GM10248 (cell line): ENCODE results near the gene NSRP1.

ENCODE experiments used
- CTCF ChIA-PET: fragments of 300-600 bp; sonication (Branson Sonifier 250); formaldehyde crosslinking; extraction: SDS; loops from one replicate; lab custom pipeline; 2021; ENCODE audit warnings: antibody characterized with exemption; lab: Yijun Ruan, JAX
- POLR2A ChIA-PET: fragments of 350-650 bp; sonication (Branson Sonifier 250); formaldehyde crosslinking; extraction: SDS; loops from one replicate; lab custom pipeline; 2020; ENCODE audit warnings: antibody characterized with exemption; lab: Yijun Ruan, JAX
- DNase-seq: peaks from one replicate; pipeline ENCODE4 v3.0.0; 2012; ENCODE audit errors: extremely low spot score
- TF ChIP-seq, protein P1 (sequence below): IDR thresholded peaks from 2 replicates; pipeline ENCODE4 v1.5.1; 2012; ENCODE audit warnings: mild to moderate bottlenecking, low read depth; ENCODE audit errors: extremely low read depth, missing control alignments, control extremely low read depth

Gene NSRP1

DNA sequence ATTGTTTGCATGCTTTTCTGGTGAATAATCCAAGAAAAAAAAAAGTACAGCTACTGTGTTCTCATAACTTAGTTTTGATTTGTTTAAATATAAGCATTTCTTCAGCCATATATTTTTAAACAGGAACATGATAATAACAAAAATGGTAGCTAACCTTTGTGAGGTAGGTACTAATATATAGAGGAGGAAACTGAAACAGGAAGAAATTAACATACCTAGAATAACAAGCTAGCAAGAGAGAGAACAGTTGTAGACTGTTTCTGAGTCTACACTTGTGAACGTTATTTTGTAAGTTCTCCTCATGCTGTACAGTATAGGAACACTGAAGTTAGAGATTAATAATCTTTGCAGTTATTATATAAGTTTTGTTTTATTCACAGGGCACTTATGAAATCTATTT lies 49.3 kb downstream of the NSRP1 start:
- CTCF ChIA-PET = interaction anchor here (3.2 kb wide), 1 partner anchor 41 kb away, joined by 15 read pairs; no protein-coding TSS in a partner anchor
- TF ChIP-seq, protein P1, sequence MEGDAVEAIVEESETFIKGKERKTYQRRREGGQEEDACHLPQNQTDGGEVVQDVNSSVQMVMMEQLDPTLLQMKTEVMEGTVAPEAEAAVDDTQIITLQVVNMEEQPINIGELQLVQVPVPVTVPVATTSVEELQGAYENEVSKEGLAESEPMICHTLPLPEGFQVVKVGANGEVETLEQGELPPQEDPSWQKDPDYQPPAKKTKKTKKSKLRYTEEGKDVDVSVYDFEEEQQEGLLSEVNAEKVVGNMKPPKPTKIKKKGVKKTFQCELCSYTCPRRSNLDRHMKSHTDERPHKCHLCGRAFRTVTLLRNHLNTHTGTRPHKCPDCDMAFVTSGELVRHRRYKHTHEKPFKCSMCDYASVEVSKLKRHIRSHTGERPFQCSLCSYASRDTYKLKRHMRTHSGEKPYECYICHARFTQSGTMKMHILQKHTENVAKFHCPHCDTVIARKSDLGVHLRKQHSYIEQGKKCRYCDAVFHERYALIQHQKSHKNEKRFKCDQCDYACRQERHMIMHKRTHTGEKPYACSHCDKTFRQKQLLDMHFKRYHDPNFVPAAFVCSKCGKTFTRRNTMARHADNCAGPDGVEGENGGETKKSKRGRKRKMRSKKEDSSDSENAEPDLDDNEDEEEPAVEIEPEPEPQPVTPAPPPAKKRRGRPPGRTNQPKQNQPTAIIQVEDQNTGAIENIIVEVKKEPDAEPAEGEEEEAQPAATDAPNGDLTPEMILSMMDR = no peak
- POLR2A ChIA-PET = no interaction called here
- DNase-seq = no peak

DNA sequence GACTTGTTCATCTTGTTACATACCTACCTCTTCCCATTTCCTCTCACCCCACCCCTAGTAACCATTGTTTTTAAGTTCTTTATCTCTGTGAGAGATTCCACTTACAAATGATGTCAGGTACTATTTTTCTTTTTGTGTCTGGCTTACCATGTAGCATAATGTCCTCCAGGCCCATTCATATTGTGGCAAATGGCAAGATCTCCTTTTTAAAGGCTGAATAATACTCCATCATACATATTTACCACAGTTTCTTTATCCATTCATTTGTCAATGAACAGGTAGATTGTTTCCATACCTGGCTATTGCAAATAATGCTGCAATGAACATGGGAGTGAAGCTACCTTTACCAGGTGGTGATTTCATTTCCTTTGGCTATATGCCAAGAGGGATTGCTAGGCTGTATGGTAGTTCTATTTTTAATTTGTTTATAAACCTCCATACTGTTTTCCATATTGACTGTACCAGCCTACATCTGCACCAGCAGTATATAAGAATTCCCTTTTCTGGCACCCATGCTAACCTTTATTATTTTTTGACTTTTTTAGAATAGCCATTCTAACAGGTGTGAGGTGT lies 53.9 kb downstream of the NSRP1 start:
- ChIA-PET POLR2A (no interaction called here), CTCF (interaction anchor here (0.8 to 1.3 kb wide), 2 partner anchors 10 to 17 kb away, joined by 3 to 5 read pairs; no protein-coding TSS in a partner anchor)
- TF ChIP-seq, protein P1 = no peak
- no peak for DNase-seq

DNA sequence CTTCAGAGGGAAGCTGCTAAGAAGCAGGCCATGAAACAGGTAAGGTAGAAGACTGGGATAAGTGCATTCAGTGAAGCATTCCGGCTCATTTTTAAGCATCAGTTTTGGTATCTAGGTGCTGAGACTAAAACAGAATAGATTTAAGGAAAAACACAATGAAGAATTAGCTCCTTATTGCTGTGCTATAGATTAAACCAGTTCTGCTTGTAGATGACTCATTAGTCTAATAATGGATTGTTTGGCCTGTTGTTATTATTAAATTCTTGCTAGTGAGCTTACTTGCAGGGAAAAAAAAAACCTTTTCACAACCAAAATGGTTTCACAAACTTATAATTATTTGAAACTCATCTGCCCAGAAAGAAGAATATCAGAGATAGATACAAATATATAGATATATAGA lies 55.9 kb downstream of the NSRP1 start:
- ChIA-PET CTCF (interaction anchor here (0.8 to 2.7 kb wide), 5 partner anchors 9 to 68 kb away, joined by 3 to 14 read pairs (median 4); no protein-coding TSS in a partner anchor), POLR2A (no interaction called here)
- TF ChIP-seq, protein P1 = no peak
- DNase-seq = no peak

DNA sequence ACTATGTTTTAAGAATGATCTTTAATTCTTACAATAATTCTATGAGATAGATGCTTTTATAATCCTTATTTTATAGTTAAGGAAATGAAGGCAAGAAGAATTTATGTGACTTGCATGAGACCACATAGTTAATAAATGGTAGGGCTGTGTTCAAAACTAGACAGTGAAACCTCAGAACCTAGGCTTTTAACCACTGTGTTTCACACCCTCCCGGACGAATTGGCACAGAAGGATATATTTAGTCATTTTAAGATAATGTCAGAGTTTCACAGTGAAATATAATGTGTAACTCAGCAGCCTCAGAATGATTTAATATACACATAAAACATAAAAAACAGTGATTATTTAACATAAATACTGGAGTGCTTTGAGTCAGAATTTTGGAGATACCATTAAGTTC lies 57.0 kb downstream of the NSRP1 start:
- peak; percentile 69 for DNase-seq
- TF ChIP-seq, protein P1 = no peak
- CTCF ChIA-PET = interaction anchor here (1.6 to 2.7 kb wide), 2 partner anchors 11 to 15 kb away, joined by 3 to 14 read pairs; no protein-coding TSS in a partner anchor
- POLR2A ChIA-PET = no interaction called here

DNA sequence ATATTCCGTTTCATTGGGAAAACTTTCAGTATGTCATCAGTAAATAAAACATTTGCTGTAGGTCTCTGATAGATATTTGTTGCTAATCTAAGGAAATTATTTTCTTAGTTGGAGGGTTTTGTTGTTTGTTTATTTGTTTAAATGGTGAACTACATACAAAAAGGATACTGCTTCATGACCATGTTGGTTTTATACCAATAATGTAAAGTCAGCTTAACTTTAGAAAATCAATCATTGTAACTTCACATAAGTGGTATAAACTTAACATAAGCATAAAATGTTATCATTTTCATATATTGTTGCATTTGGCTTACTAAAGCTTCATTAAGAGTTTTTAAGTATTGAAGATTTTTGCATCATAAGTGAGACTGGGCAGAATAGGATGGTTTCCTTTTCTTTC lies 57.9 kb downstream of the NSRP1 start:
- ChIA-PET CTCF (interaction anchor here (0.8 to 1.6 kb wide), 3 partner anchors 13 to 38 kb away, joined by 3 to 5 read pairs (median 4); no protein-coding TSS in a partner anchor), POLR2A (no interaction called here)

DNA sequence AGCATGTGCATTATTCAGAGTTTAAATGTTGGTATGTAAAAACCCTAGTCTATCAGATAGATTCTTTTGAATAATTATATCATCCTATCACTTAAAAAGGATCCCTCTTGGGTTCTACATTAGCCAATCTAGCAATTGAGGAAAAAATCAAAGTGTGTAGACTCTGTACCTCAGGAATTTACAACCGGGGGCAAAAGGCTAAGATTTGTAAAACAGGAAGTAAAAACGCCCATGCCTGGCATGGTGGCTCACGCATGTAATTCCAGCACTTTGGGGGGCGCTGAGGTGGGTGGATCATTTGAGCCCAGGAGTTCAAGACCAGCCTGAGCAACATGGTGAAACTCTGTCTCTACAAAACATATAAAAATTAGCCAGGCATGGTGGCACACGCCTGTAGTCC lies 60.2 kb downstream of the NSRP1 start:
- POLR2A ChIA-PET = no interaction called here
- DNase-seq = no peak
- TF ChIP-seq, protein P1 = no peak
- CTCF ChIA-PET = no interaction called here

More for the DNA sequence above, 57.9 kb downstream of the NSRP1 start:
- TF ChIP-seq, protein P1 = no peak
- no peak for DNase-seq
